ENCODE measurements around the gene PCNX2.
A peak's percentile ranks its signal among the peaks of the same experiment; 100 is the strongest.

Gene PCNX2

GRCh38 chr1:232980355-232980978 lies 315.1 kb downstream of the PCNX2 start:
- DNase-seq: no peak

GRCh38 chr1:232979558-232979957 lies 316.0 kb downstream of the PCNX2 start:
- no peak for DNase-seq

GRCh38 chr1:232978815-232979214 lies 316.7 kb downstream of the PCNX2 start:
- DNase-seq: no peak

- DNase-seq: no peak
Measured at GRCh38 chr1:232978091-232978634, 317.4 kb downstream of the PCNX2 start.

GRCh38 chr1:232974971-232975370 lies 320.6 kb downstream of the PCNX2 start:
- no peak for DNase-seq

GRCh38 chr1:232973652-232974611 lies 321.6 kb downstream of the PCNX2 start:
- DNase-seq: no peak

- no peak for DNase-seq
Measured at GRCh38 chr1:232970508-232970907, 325.0 kb downstream of the PCNX2 start.

- DNase-seq: no peak
Measured at GRCh38 chr1:232969799-232970198, 325.7 kb downstream of the PCNX2 start.

- DNase-seq: no peak
Measured at GRCh38 chr1:232968965-232969364, 326.6 kb downstream of the PCNX2 start.

- no peak for DNase-seq
Measured at GRCh38 chr1:232968391-232968790, 327.1 kb downstream of the PCNX2 start.

GRCh38 chr1:232966663-232967062 lies 328.9 kb downstream of the PCNX2 start:
- no peak for DNase-seq

GRCh38 chr1:232965912-232966217 lies 329.7 kb downstream of the PCNX2 start:
- DNase-seq: no peak

- no peak for DNase-seq
Measured at GRCh38 chr1:232965124-232965911, 330.2 kb downstream of the PCNX2 start.

GRCh38 chr1:232964601-232965000 lies 330.9 kb downstream of the PCNX2 start:
- no peak for DNase-seq

- no peak for DNase-seq
Measured at GRCh38 chr1:232962761-232963745, 332.5 kb downstream of the PCNX2 start.

GRCh38 chr1:232958067-232958466 lies 337.5 kb downstream of the PCNX2 start:
- DNase-seq: no peak

- no peak for DNase-seq
Measured at GRCh38 chr1:232956081-232956480, 339.4 kb downstream of the PCNX2 start.

GRCh38 chr1:232954594-232955365 lies 340.7 kb downstream of the PCNX2 start:
- DNase-seq: no peak

GRCh38 chr1:232952514-232953499 lies 342.7 kb downstream of the PCNX2 start:
- peak; percentile 58 to 60 for DNase-seq

- no peak for DNase-seq
Measured at GRCh38 chr1:232951605-232952004, 343.9 kb downstream of the PCNX2 start.

All from NCI-H2081 (cell line).